Measurements from ENCODE around the gene RBM38.
"Not testable (repeated sequence)": the region's sequence is repeated elsewhere in the genome, so short reads cannot be mapped to it uniquely, and the experiment has no call there.

Gene RBM38

GRCh38 chr20:57390604-57391438 is at the start of gene RBM38:
TSS of gene RBM38 (plus strand) at chr20:57391396. CDS start at chr20:57391582, 186 bp downstream.
- peak; percentile 82 for DNase-seq

GRCh38 chr20:57341663-57342062 is 49.5 kb upstream of the RBM38 start:
- no peak for DNase-seq

GRCh38 chr20:57342829-57343228 is 48.4 kb upstream of the RBM38 start:
- DNase-seq: no peak

GRCh38 chr20:57346477-57346876 is 44.7 kb upstream of the RBM38 start:
- peak; percentile 33 for DNase-seq

- no peak for DNase-seq
Measured at GRCh38 chr20:57347393-57347792, 43.8 kb upstream of the RBM38 start.

GRCh38 chr20:57348200-57348921 is 42.8 kb upstream of the RBM38 start:
- DNase-seq: not testable (repeated sequence)

- not testable (repeated sequence) for DNase-seq
Measured at GRCh38 chr20:57348922-57349574, 42.1 kb upstream of the RBM38 start.

- no peak for DNase-seq
Measured at GRCh38 chr20:57350081-57350710, 41.0 kb upstream of the RBM38 start.

GRCh38 chr20:57350726-57351041 is 40.5 kb upstream of the RBM38 start:
- not testable (repeated sequence) for DNase-seq

GRCh38 chr20:57351042-57351783 is 40.0 kb upstream of the RBM38 start, which contains the start of gene RAE1:
TSS of gene RAE1 (plus strand) at chr20:57351255. CDS start at chr20:57354039, 2,784 bp downstream.
- DNase-seq: peak; percentile 83

GRCh38 chr20:57352305-57352704 is 38.9 kb upstream of the RBM38 start:
- DNase-seq: no peak

- DNase-seq: no peak
Measured at GRCh38 chr20:57353351-57353750, 37.8 kb upstream of the RBM38 start.

GRCh38 chr20:57361517-57361916 is 29.7 kb upstream of the RBM38 start:
- no peak for DNase-seq

GRCh38 chr20:57364451-57364850 is 26.7 kb upstream of the RBM38 start:
- DNase-seq: no peak

- no peak for DNase-seq
Measured at GRCh38 chr20:57369596-57369995, 21.6 kb upstream of the RBM38 start.

GRCh38 chr20:57370316-57370715 is 20.9 kb upstream of the RBM38 start:
- DNase-seq: no peak

GRCh38 chr20:57371363-57371762 is 19.8 kb upstream of the RBM38 start:
- DNase-seq: no peak

GRCh38 chr20:57372157-57372556 is 19.0 kb upstream of the RBM38 start:
- no peak for DNase-seq

- no peak for DNase-seq
Measured at GRCh38 chr20:57372581-57373350, 18.4 kb upstream of the RBM38 start.

- no peak for DNase-seq
Measured at GRCh38 chr20:57374343-57374930, 16.8 kb upstream of the RBM38 start.

Measured in NCI-H1092 treated with DMSO at 0.1 percent for 48 hours (cell line).